Calu3 (cell line): ENCODE results near the gene NSD1. TPM values are rescaled to one million over a fixed set of nuclear protein-coding genes. Genes with fewer than 3 reads are reported as not detected.

Experiments used
- BruUV-seq: library from RNA; stranded (reverse); fragments of 400-500 nt; replicated peaks from 2 replicates; lab custom pipeline; 2021; lab: Mats Ljungman, UMichigan
- CTCF ChIA-PET: fragments of 300-600 bp; sonication (Branson Sonifier 250); formaldehyde crosslinking; loops from one replicate; lab custom pipeline; 2022; ENCODE audit warnings: antibody characterized with exemption; lab: Charles Lee
- DNase-seq: peaks from one replicate; pipeline ENCODE4 v3.0.0; 2022
- H3K27ac Mint-ChIP-seq: one replicate; pipeline ENCODE4 v1.8.0; 2022; ENCODE audit warnings: mixed read lengths; ENCODE audit not compliant: unreplicated experiment
- H3K27me3 Mint-ChIP-seq: one replicate; pipeline ENCODE4 v1.8.0; 2022; ENCODE audit warnings: mixed read lengths; ENCODE audit not compliant: unreplicated experiment
- H3K36me3 Mint-ChIP-seq: one replicate; pipeline ENCODE4 v1.8.0; 2022; ENCODE audit warnings: mild to moderate bottlenecking, moderate library complexity, mixed read lengths; ENCODE audit not compliant: insufficient read depth, unreplicated experiment
- H3K4me1 Mint-ChIP-seq: one replicate; pipeline ENCODE4 v1.8.0; 2022; ENCODE audit warnings: mild to moderate bottlenecking, low read depth, mixed read lengths; ENCODE audit not compliant: unreplicated experiment
- H3K4me3 Mint-ChIP-seq: one replicate; pipeline ENCODE4 v1.8.0; 2022; ENCODE audit warnings: mild to moderate bottlenecking, low read depth, moderate library complexity, mixed read lengths; ENCODE audit not compliant: unreplicated experiment
- H3K9me3 Mint-ChIP-seq: one replicate; pipeline ENCODE4 v1.8.0; 2022; ENCODE audit warnings: low read depth, mixed read lengths; ENCODE audit not compliant: unreplicated experiment
- CTCF ChIP-seq: fragments of 200-600 bp; IDR thresholded peaks from one replicate; pipeline ENCODE4 v1.8.0; 2022; ENCODE audit warnings: antibody characterized with exemption; ENCODE audit not compliant: unreplicated experiment
- intact Hi-C: fragments of 100-400 bp; cut with micrococcal nuclease; formaldehyde crosslinking; loops from one replicate; pipeline ENCODE4 v1.10.0; 2022; ENCODE audit not compliant: unreplicated experiment
- total RNA-seq: library from RNA; stranded (reverse); gene quantifications from 2 replicates; pipeline ENCODE4 v1.2.3, GENCODE V29; 2022

NSD1 gene
- total RNA-seq, 1 experiment from 2014 or later = 61.4 TPM

- intact Hi-C loops = no loop called here
- H3K27ac Mint-ChIP-seq = no peak overlapping the region
- CTCF ChIA-PET = interaction anchor here (0.6 kb wide), 1 partner anchor 19 kb away, joined by 9 read pairs; no protein-coding TSS in a partner anchor
- peaks cover 9% of the 10 kb centered on the region for H3K4me1 Mint-ChIP-seq
- no TSS peak for BruUV-seq
- H3K9me3 Mint-ChIP-seq = no peaks in the 10 kb centered on the region
- H3K27me3 Mint-ChIP-seq = no peaks in the 10 kb centered on the region
- no peak for TF ChIP-seq CTCF
- DNase-seq = no peak
- peaks cover 9% of the 10 kb centered on the region for H3K36me3 Mint-ChIP-seq
- no peak overlapping the region for H3K4me3 Mint-ChIP-seq
Measured at GRCh38 chr5:177162379-177162778, 28.8 kb downstream of the NSD1 start.

DNA sequence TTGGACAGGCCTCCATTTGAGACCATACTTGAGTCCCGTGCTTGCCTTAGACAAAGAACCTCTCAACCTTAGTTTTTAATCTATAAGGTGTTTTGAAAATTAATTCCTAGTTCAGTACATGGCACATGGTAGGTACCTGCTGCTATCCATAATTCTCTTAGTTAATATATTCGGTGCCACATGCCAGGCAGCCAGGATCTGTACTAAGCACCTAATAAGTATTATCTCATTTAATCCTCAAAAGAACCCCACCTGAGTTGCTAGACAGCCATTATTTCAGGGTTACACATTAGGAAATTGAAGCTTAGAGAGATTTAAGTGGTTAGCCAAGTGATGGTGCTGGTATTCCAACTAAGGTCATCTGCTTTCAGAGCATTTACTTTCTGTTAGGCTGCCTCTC, 29.9 kb downstream of the NSD1 start:
- intact Hi-C loops = no loop called here
- H3K27me3 Mint-ChIP-seq = no peaks in the 10 kb centered on the region
- BruUV-seq = no TSS peak
- TF ChIP-seq CTCF = no peak
- DNase-seq = no peak
- H3K36me3 Mint-ChIP-seq = peaks cover 8% of the 10 kb centered on the region
- H3K4me3 Mint-ChIP-seq = no peak overlapping the region
- CTCF ChIA-PET = no interaction called here
- H3K27ac Mint-ChIP-seq = no peak overlapping the region
- no peaks in the 10 kb centered on the region for H3K9me3 Mint-ChIP-seq
- peaks cover 1% of the 10 kb centered on the region for H3K4me1 Mint-ChIP-seq

DNA sequence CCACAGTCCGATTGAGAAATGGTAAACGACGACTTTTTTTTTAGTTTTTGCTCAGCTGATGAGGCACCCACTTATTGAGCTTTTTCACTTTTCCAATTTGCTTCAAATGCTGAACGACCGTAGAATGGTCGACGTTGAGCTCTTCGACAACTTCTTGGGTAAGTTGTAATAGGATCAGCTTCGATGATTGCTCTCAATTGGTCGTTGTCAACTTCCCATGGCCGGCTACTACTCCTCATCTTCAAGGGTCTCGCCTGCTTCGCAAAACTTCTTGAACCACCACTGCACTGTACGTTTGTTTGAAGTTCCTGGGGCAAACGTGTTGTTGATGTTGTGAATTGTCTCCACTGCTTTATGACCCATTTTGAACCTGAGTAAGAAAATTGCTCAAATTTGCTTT, 35.7 kb downstream of the NSD1 start:
- intact Hi-C loops = no loop called here
- H3K27ac Mint-ChIP-seq = no peak overlapping the region
- no peak overlapping the region for H3K4me3 Mint-ChIP-seq
- H3K27me3 Mint-ChIP-seq = no peaks in the 10 kb centered on the region
- no peak for TF ChIP-seq CTCF
- peaks cover 21% of the 10 kb centered on the region for H3K36me3 Mint-ChIP-seq
- no peak for DNase-seq
- H3K9me3 Mint-ChIP-seq = no peaks in the 10 kb centered on the region
- H3K4me1 Mint-ChIP-seq = no peaks in the 10 kb centered on the region
- CTCF ChIA-PET = no interaction called here
- no TSS peak for BruUV-seq

GRCh38 chr5:177171961-177172360, 38.4 kb downstream of the NSD1 start:
- DNase-seq = no peak
- H3K27me3 Mint-ChIP-seq = no peaks in the 10 kb centered on the region
- H3K27ac Mint-ChIP-seq = no peak overlapping the region
- no TSS peak for BruUV-seq
- intact Hi-C loops = no loop called here
- no peak for TF ChIP-seq CTCF
- H3K4me3 Mint-ChIP-seq = no peak overlapping the region
- H3K4me1 Mint-ChIP-seq = no peaks in the 10 kb centered on the region
- CTCF ChIA-PET = no interaction called here
- no peaks in the 10 kb centered on the region for H3K9me3 Mint-ChIP-seq
- peaks cover 21% of the 10 kb centered on the region for H3K36me3 Mint-ChIP-seq
